ENCODE results near the gene RAD23A. TPM values are rescaled to one million over a fixed set of nuclear protein-coding genes. Genes with fewer than 3 reads are reported as not detected.

Gene RAD23A
- total and polyA plus RNA-seq, 2 donors (not counting 3 experiments of a cell fraction or from before 2014, with no cell fraction given), result 66.9 to 102 TPM

- ChIA-PET CTCF (no interaction called here), POLR2A (no interaction called here)
- Histone ChIP-seq H3K4me1 (ENCODE audit: control insufficient read depth, extremely low read depth, insufficient read depth, low read length) (peaks cover 2% of the 10 kb centered on the region), H3K27me3 (ENCODE audit: control insufficient read depth in 2 of 2, insufficient read depth in 2 of 2, low read length in 2 of 2) (no peaks in the 10 kb centered on the region), H4K20me1 (replicated peaks; ENCODE audit: control insufficient read depth, extremely low read depth, insufficient read depth, low read length) (no peaks in the 10 kb centered on the region), H3K4me3 (replicated peaks in 1 of 3; ENCODE audit: insufficient read depth in 1 of 3, low read depth in 1 of 3, low read length in 3 of 3) (no peak overlapping the region), H3K79me2 (ENCODE audit: control insufficient read depth, insufficient read depth, low read length) (no peaks in the 10 kb centered on the region), H3K9ac (replicated peaks; ENCODE audit: extremely low read depth, insufficient read depth, low read length) (no peak overlapping the region), H3K27ac (ENCODE audit: insufficient read depth, low read depth, low read length) (no peak overlapping the region), H3K9me3 (replicated peaks; ENCODE audit: control insufficient read depth, insufficient read depth, low read length) (no peaks in the 10 kb centered on the region), H3K36me3 (ENCODE audit: control insufficient read depth in 2 of 2, extremely low read depth in 1 of 2, insufficient read depth in 2 of 2, low read length in 2 of 2) (no peaks in the 10 kb centered on the region), H3K4me2 (ENCODE audit: insufficient read depth, low read length) (no peak overlapping the region), H2AFZ (ENCODE audit: low read depth, low read length) (no peak overlapping the region), H3K9me1 (replicated peaks; ENCODE audit: control insufficient read depth, extremely low read depth, insufficient read depth, low read length) (no peaks in the 10 kb centered on the region)
- intact Hi-C loops (cut with micrococcal nuclease), result no loop called here
- BruUV-seq (replicated peaks), result no TSS peak
- DNase-seq (ENCODE audit: low read depth, low spot score) (no peak), FAIRE-seq (no peak)
- TF ChIP-seq MAX (IDR thresholded peaks at IDR 0.05; ENCODE audit: insufficient read depth, insufficient read length), result no peak
- TF ChIP-seq EZH2 (IDR thresholded peaks at IDR 0.05; ENCODE audit: borderline replicate concordance, low read depth, low read length, severe bottlenecking), result no peak
- no peak for TF ChIP-seq MYC (IDR thresholded peaks at IDR 0.05; ENCODE audit: low read depth, low read length)
- TF ChIP-seq POLR2A (IDR thresholded peaks at IDR 0.05; ENCODE audit: low read depth, low read length), result no peak
- no peak for TF ChIP-seq JUN (IDR thresholded peaks at IDR 0.05; ENCODE audit: borderline replicate concordance, insufficient read depth, insufficient read length, low read depth)
- no peak for TF ChIP-seq FOS (IDR thresholded peaks at IDR 0.05; ENCODE audit: borderline replicate concordance, insufficient read depth, low read length)
- TF ChIP-seq GATA2 (IDR thresholded peaks at IDR 0.05; ENCODE audit: insufficient read depth, insufficient read length, low read depth, low read length), result no peak
- TF ChIP-seq CTCF (IDR thresholded peaks at IDR 0.05; ENCODE audit: extremely low read depth in 1 of 2, insufficient read depth in 1 of 2, low read depth in 1 of 2, low read length in 2 of 2), result no peak
- TF ChIP-seq POLR2AphosphoS5 (IDR thresholded peaks at IDR 0.05; ENCODE audit: insufficient read depth, low read depth, low read length), result no peak
- dilution Hi-C loops (cut with MboI; ENCODE audit: extremely low pct_ligation_motif_present, low sequenced_read_pairs), result no loop called here
These were observed 41.5 kb downstream of the RAD23A start for GRCh38 chr19:12987190-12987589.
